HG03066 (cell line): ENCODE data around the gene DRD2.

Source experiments
- ATAC-seq: cut with Tn5 transposase; IDR thresholded peaks from one replicate; pipeline ENCODE4 v1.9.1; 2021; ENCODE audit warnings: low read depth; ENCODE audit not compliant: unreplicated experiment

The DRD2 gene

GRCh38 chr11:113487622-113488021 lies 12.4 kb upstream of the DRD2 start:
- no peak for ATAC-seq

GRCh38 chr11:113484223-113484622 lies 9.0 kb upstream of the DRD2 start:
- ATAC-seq, result no peak

- ATAC-seq, result no peak
These were observed 6.5 kb upstream of the DRD2 start for GRCh38 chr11:113481672-113482071.

- no peak for ATAC-seq
These were observed 6.0 kb upstream of the DRD2 start for GRCh38 chr11:113481226-113481625.

GRCh38 chr11:113477321-113477720 lies 2.1 kb upstream of the DRD2 start:
- ATAC-seq, result no peak

- no peak for ATAC-seq
These were observed 1.4 kb upstream of the DRD2 start for GRCh38 chr11:113476553-113476952.

- no peak for ATAC-seq
These were observed 637 bp downstream of the DRD2 start for GRCh38 chr11:113474362-113475159.

- ATAC-seq, result no peak
These were observed 1.2 kb downstream of the DRD2 start for GRCh38 chr11:113473983-113474361.

GRCh38 chr11:113472471-113472870 lies 2.7 kb downstream of the DRD2 start:
- no peak for ATAC-seq

GRCh38 chr11:113470233-113470632 lies 5.0 kb downstream of the DRD2 start:
- no peak for ATAC-seq

- no peak for ATAC-seq
These were observed 6.4 kb downstream of the DRD2 start for GRCh38 chr11:113468726-113469345.

GRCh38 chr11:113467545-113467944 lies 7.7 kb downstream of the DRD2 start:
- no peak for ATAC-seq

GRCh38 chr11:113465786-113466185 lies 9.4 kb downstream of the DRD2 start:
- ATAC-seq, result no peak

- ATAC-seq, result no peak
These were observed 10.8 kb downstream of the DRD2 start for GRCh38 chr11:113464416-113464815.

- no peak for ATAC-seq
These were observed 12.4 kb downstream of the DRD2 start for GRCh38 chr11:113462830-113463229.

- ATAC-seq, result no peak
These were observed 13.6 kb downstream of the DRD2 start for GRCh38 chr11:113461639-113462038.

GRCh38 chr11:113460469-113460868 lies 14.7 kb downstream of the DRD2 start:
- no peak for ATAC-seq

GRCh38 chr11:113458189-113458588 lies 17.0 kb downstream of the DRD2 start:
- no peak for ATAC-seq

GRCh38 chr11:113457784-113458183 lies 17.4 kb downstream of the DRD2 start:
- no peak for ATAC-seq

- ATAC-seq, result no peak
These were observed 20.7 kb downstream of the DRD2 start for GRCh38 chr11:113454455-113454854.

- no peak for ATAC-seq
These were observed 25.5 kb downstream of the DRD2 start for GRCh38 chr11:113449743-113450142.

- ATAC-seq, result no peak
These were observed 26.9 kb downstream of the DRD2 start for GRCh38 chr11:113448316-113448677.
